ENCODE measurements around the gene ZNF695. TPM values are rescaled to one million over a fixed set of nuclear protein-coding genes. Genes with fewer than 3 reads are reported as not detected.
A peak's percentile ranks its signal among the peaks of the same experiment; 100 is the strongest.

Gene ZNF695
- 0.72 and 1.2 TPM in 2 replicates for total RNA-seq

GRCh38 chr1:247007511-247008405 is at the start of gene ZNF695:
ZNF695 (minus strand) TSS chr1:247008057; CDS start chr1:247007908, 149 bp downstream.
- Histone ChIP-seq H4K20me1 (ENCODE audit: insufficient read depth, low read length) (no peaks in the 10 kb centered on the region), H3K27ac (ENCODE audit: low read depth, low read length) (peak within 1 kb of the TSS; percentile 70), H2AFZ (ENCODE audit: low read length) (peak within 1 kb of the TSS; percentile 98), H3K4me2 (ENCODE audit: insufficient read depth, low read length) (peak within 1 kb of the TSS; percentile 86), H3K27me3 (ENCODE audit: insufficient read depth, low read length) (no peaks in the 10 kb centered on the region), H3K36me3 (ENCODE audit: insufficient read depth, low read length) (no peaks in the 10 kb centered on the region), H3K79me2 (ENCODE audit: insufficient read depth, low read length) (peaks cover 18% of the 10 kb centered on the region), H3K4me1 (ENCODE audit: insufficient read depth, low read length) (no peaks in the 10 kb centered on the region), H3K4me3 (ENCODE audit: insufficient read depth, low read length) (peak within 1 kb of the TSS; percentile 96), H3K9me3 (ENCODE audit: low read depth, low read length) (no peaks in the 10 kb centered on the region)
- TF ChIP-seq CTCF (IDR thresholded peaks at IDR 0.05; ENCODE audit: extremely low read depth, low read depth, low read length), result no peak
- peak; percentile 99 for DNase-seq (ENCODE audit: insufficient read length, low spot score, missing footprints)

GRCh38 chr1:247056071-247056470 is 48.2 kb upstream of the ZNF695 start:
- no peaks in the 10 kb centered on the region for H3K27me3 ChIP-seq (ENCODE audit: insufficient read depth, low read length)
- H3K27ac ChIP-seq (ENCODE audit: low read depth, low read length), result no peak overlapping the region
- no peaks in the 10 kb centered on the region for H4K20me1 ChIP-seq (ENCODE audit: insufficient read depth, low read length)
- H3K4me2 ChIP-seq (ENCODE audit: insufficient read depth, low read length), result no peak overlapping the region
- H3K36me3 ChIP-seq (ENCODE audit: insufficient read depth, low read length), result no peaks in the 10 kb centered on the region
- no peak overlapping the region for H3K4me3 ChIP-seq (ENCODE audit: insufficient read depth, low read length)
- no peaks in the 10 kb centered on the region for H3K9me3 ChIP-seq (ENCODE audit: low read depth, low read length)
- no peak for DNase-seq (ENCODE audit: insufficient read length, low spot score, missing footprints)
- TF ChIP-seq CTCF (IDR thresholded peaks at IDR 0.05; ENCODE audit: extremely low read depth, low read depth, low read length), result no peak
- H3K4me1 ChIP-seq (ENCODE audit: insufficient read depth, low read length), result no peaks in the 10 kb centered on the region
- H3K79me2 ChIP-seq (ENCODE audit: insufficient read depth, low read length), result peaks cover 11% of the 10 kb centered on the region
- H2AFZ ChIP-seq (ENCODE audit: low read length), result no peak overlapping the region

GRCh38 chr1:247054992-247055415 is 47.1 kb upstream of the ZNF695 start:
- no peaks in the 10 kb centered on the region for H3K27me3 ChIP-seq (ENCODE audit: insufficient read depth, low read length)
- peaks cover 11% of the 10 kb centered on the region for H3K79me2 ChIP-seq (ENCODE audit: insufficient read depth, low read length)
- no peaks in the 10 kb centered on the region for H4K20me1 ChIP-seq (ENCODE audit: insufficient read depth, low read length)
- H3K9me3 ChIP-seq (ENCODE audit: low read depth, low read length), result no peaks in the 10 kb centered on the region
- DNase-seq (ENCODE audit: insufficient read length, low spot score, missing footprints), result no peak
- H3K4me1 ChIP-seq (ENCODE audit: insufficient read depth, low read length), result no peaks in the 10 kb centered on the region
- H2AFZ ChIP-seq (ENCODE audit: low read length), result peak overlapping the region; percentile 31
- TF ChIP-seq CTCF (IDR thresholded peaks at IDR 0.05; ENCODE audit: extremely low read depth, low read depth, low read length), result no peak
- H3K27ac ChIP-seq (ENCODE audit: low read depth, low read length), result no peak overlapping the region
- no peak overlapping the region for H3K4me2 ChIP-seq (ENCODE audit: insufficient read depth, low read length)
- H3K4me3 ChIP-seq (ENCODE audit: insufficient read depth, low read length), result peak overlapping the region; percentile 16
- no peaks in the 10 kb centered on the region for H3K36me3 ChIP-seq (ENCODE audit: insufficient read depth, low read length)

- Histone ChIP-seq H2AFZ (ENCODE audit: low read length) (no peak overlapping the region), H3K4me1 (ENCODE audit: insufficient read depth, low read length) (no peaks in the 10 kb centered on the region), H3K27ac (ENCODE audit: low read depth, low read length) (no peak overlapping the region), H3K9me3 (ENCODE audit: low read depth, low read length) (peaks cover 11% of the 10 kb centered on the region), H3K4me3 (ENCODE audit: insufficient read depth, low read length) (no peak overlapping the region), H4K20me1 (ENCODE audit: insufficient read depth, low read length) (no peaks in the 10 kb centered on the region), H3K36me3 (ENCODE audit: insufficient read depth, low read length) (no peaks in the 10 kb centered on the region), H3K4me2 (ENCODE audit: insufficient read depth, low read length) (no peak overlapping the region), H3K79me2 (ENCODE audit: insufficient read depth, low read length) (no peaks in the 10 kb centered on the region), H3K27me3 (ENCODE audit: insufficient read depth, low read length) (no peaks in the 10 kb centered on the region)
- DNase-seq (ENCODE audit: insufficient read length, low spot score, missing footprints), result no peak
- no peak for TF ChIP-seq CTCF (IDR thresholded peaks at IDR 0.05; ENCODE audit: extremely low read depth, low read depth, low read length)
These were observed 39.8 kb upstream of the ZNF695 start for GRCh38 chr1:247047702-247048101.
